ENCODE measurements around the gene APBA2. TPM values are rescaled to one million over a fixed set of nuclear protein-coding genes. Genes with fewer than 3 reads are reported as not detected.
"Not testable (repeated sequence)": the region's sequence is repeated elsewhere in the genome, so short reads cannot be mapped to it uniquely, and the experiment has no call there.

The APBA2 gene
- total RNA-seq, 1 donor from 2014 or later: 41.0 TPM

DNA sequence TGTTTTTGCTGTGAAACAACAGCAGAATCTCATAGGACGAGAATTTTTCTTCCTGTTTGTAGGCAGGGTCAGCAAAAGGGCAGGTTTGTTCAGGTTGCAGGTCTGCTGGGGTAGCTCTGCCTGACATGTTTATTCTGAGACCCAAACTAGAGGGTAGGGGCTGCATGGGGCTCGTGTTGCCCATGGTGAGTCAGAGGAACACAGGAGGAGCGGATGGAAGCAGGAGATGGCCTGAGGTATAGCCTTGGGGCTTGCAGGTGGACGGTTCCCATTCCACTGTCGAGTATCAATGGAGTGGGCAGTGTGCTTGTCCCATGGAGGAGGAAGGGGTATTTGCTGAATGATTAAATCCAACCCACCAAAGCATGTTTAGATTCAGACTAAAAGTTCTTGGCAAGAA is 138.9 kb downstream of the APBA2 start:
- DNase-seq (ENCODE audit: low spot score, unreplicated experiment): no peak
- peaks cover 4% of the 10 kb centered on the region for H3K36me3 Mint-ChIP-seq (ENCODE audit: insufficient read depth)
- TF ChIP-seq, protein P1, sequence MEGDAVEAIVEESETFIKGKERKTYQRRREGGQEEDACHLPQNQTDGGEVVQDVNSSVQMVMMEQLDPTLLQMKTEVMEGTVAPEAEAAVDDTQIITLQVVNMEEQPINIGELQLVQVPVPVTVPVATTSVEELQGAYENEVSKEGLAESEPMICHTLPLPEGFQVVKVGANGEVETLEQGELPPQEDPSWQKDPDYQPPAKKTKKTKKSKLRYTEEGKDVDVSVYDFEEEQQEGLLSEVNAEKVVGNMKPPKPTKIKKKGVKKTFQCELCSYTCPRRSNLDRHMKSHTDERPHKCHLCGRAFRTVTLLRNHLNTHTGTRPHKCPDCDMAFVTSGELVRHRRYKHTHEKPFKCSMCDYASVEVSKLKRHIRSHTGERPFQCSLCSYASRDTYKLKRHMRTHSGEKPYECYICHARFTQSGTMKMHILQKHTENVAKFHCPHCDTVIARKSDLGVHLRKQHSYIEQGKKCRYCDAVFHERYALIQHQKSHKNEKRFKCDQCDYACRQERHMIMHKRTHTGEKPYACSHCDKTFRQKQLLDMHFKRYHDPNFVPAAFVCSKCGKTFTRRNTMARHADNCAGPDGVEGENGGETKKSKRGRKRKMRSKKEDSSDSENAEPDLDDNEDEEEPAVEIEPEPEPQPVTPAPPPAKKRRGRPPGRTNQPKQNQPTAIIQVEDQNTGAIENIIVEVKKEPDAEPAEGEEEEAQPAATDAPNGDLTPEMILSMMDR (IDR thresholded peaks at IDR 0.05; ENCODE audit: unreplicated experiment): no peak
- H3K4me3 Mint-ChIP-seq (ENCODE audit: low read depth): peak overlapping the region; percentile 54
- peak overlapping the region; percentile 94 for H3K27ac Mint-ChIP-seq
- H3K4me1 Mint-ChIP-seq (ENCODE audit: low read depth): peaks cover 10% of the 10 kb centered on the region
- peaks cover 6% of the 10 kb centered on the region for H3K9me3 Mint-ChIP-seq (ENCODE audit: low read depth)
- H3K27me3 Mint-ChIP-seq: no peaks in the 10 kb centered on the region

DNA sequence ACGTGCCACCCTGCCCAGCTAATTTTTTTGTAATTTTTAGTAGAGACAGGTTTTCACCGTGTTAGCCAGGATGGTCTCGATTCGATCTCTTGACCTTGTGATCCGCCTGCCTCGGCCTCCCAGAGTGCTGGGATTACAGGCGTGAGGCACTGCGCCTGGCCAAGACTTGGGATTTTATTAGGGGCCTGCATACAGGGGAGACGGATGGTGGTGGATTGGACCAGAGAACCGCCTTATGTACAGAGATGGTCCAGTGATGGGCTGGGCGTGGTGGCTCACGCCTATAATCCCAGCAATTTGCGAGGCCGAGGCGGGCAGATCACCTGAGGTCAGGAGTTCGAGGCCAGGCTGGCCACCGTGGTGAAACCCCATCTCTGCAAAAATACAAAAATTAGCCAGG is 139.6 kb downstream of the APBA2 start:
- H3K4me1 Mint-ChIP-seq (ENCODE audit: low read depth); H3K4me3 Mint-ChIP-seq (ENCODE audit: low read depth); DNase-seq (ENCODE audit: low spot score, unreplicated experiment); H3K9me3 Mint-ChIP-seq (ENCODE audit: low read depth); H3K36me3 Mint-ChIP-seq (ENCODE audit: insufficient read depth); H3K27ac Mint-ChIP-seq; H3K27me3 Mint-ChIP-seq: not testable (repeated sequence)

DNA sequence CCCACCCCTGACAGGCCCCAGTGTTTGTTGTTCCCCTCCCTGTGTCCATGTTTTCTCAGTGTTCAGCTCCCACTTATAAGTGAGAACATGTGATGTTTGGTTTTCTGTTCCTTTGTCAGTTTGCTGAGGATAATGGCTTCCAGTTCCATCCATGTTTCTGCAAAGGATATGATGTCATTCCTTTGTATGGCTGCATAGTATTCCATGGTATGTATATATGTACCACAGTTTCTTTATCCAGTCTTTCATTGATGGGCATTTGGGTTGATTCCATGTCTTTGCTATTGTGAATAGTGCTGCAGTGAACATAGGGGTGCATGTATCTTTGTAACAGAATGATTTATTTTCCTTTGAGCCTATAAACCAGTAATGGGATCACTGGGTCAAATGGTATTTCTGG is 142.4 kb downstream of the APBA2 start:
- not testable (repeated sequence) for H3K9me3 Mint-ChIP-seq (ENCODE audit: low read depth); DNase-seq (ENCODE audit: low spot score, unreplicated experiment); H3K4me3 Mint-ChIP-seq (ENCODE audit: low read depth); H3K36me3 Mint-ChIP-seq (ENCODE audit: insufficient read depth); H3K27ac Mint-ChIP-seq; H3K27me3 Mint-ChIP-seq; H3K4me1 Mint-ChIP-seq (ENCODE audit: low read depth)

DNA sequence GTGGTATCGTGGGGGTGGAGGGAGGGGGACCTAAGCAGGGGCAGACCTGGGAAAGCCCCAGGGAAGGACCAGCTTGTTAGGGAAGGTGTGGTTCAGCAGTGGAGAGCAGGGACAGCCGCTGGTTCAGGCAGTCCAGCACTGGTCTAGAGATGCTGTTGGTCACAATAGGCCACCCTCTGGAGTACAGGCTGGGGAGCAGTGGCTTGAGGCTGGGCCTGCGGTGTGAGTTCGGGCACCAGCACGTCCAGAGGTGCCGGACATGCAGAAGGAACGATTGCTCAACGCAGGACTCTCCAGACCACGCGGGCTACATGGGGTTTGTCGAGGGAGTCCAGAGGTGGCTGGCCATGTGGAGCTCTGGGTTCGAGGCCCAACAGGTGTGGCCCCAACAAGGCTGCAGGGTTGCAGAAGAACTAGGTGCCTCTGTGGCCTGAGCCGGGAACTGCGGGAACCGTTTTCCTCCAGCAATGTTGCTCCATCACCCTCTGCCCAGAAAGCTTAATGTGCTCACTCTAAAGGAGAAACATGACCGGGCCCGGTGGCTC is 143.9 kb downstream of the APBA2 start:
- no peak for DNase-seq (ENCODE audit: low spot score, unreplicated experiment)
- H3K4me3 Mint-ChIP-seq (ENCODE audit: low read depth): no peak overlapping the region
- H3K4me1 Mint-ChIP-seq (ENCODE audit: low read depth): peaks cover 3% of the 10 kb centered on the region
- TF ChIP-seq, protein P1 (IDR thresholded peaks at IDR 0.05; ENCODE audit: unreplicated experiment): no peak
- H3K27ac Mint-ChIP-seq: no peak overlapping the region
- H3K9me3 Mint-ChIP-seq (ENCODE audit: low read depth): no peaks in the 10 kb centered on the region
- H3K27me3 Mint-ChIP-seq: no peaks in the 10 kb centered on the region
- peaks cover 4% of the 10 kb centered on the region for H3K36me3 Mint-ChIP-seq (ENCODE audit: insufficient read depth)

- H3K27ac Mint-ChIP-seq: no peak overlapping the region
- no peak overlapping the region for H3K4me3 Mint-ChIP-seq (ENCODE audit: low read depth)
- TF ChIP-seq, protein P1 (IDR thresholded peaks at IDR 0.05; ENCODE audit: unreplicated experiment): no peak
Observed at GRCh38 chr15:29031502-29032228, 145.9 kb downstream of the APBA2 start.

DNA sequence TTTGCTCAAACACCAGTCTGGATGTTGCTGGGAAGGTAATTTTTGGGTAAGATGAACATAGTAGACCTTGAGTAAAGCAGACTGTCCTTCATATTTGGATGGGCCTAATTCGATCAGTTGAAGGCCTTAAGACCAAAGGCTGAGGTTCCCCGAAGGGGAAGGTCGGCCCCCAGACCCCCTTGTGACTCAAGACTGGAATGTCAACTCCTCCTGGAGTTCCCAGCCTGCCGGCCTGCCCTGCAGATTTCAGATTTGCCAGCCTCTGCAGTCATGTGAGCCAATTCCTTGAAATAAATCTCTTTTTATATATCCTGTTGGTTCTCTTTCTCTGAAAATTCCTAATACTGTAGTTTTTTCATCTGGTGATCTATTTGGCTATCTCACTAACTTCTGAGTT is 146.5 kb downstream of the APBA2 start:
- H3K27ac Mint-ChIP-seq: no peak overlapping the region
- H3K36me3 Mint-ChIP-seq (ENCODE audit: insufficient read depth): peaks cover 4% of the 10 kb centered on the region
- TF ChIP-seq, protein P1 (IDR thresholded peaks at IDR 0.05; ENCODE audit: unreplicated experiment): no peak
- no peaks in the 10 kb centered on the region for H3K4me1 Mint-ChIP-seq (ENCODE audit: low read depth)
- no peaks in the 10 kb centered on the region for H3K9me3 Mint-ChIP-seq (ENCODE audit: low read depth)
- no peak overlapping the region for H3K4me3 Mint-ChIP-seq (ENCODE audit: low read depth)
- H3K27me3 Mint-ChIP-seq: no peaks in the 10 kb centered on the region
- no peak for DNase-seq (ENCODE audit: low spot score, unreplicated experiment)

More at GRCh38 chr15:29031502-29032228, 145.9 kb downstream of the APBA2 start:
- Mint-ChIP-seq H3K4me1 (ENCODE audit: low read depth) (no peaks in the 10 kb centered on the region), H3K36me3 (ENCODE audit: insufficient read depth) (peaks cover 4% of the 10 kb centered on the region), H3K9me3 (ENCODE audit: low read depth) (no peaks in the 10 kb centered on the region), H3K27me3 (no peaks in the 10 kb centered on the region)
- DNase-seq (ENCODE audit: low spot score, unreplicated experiment): no peak

All from progenitor cell of endocrine pancreas (in vitro differentiated cells).